Measurements from ENCODE around the gene FAM124A.
"Not testable (repeated sequence)": the region's sequence is repeated elsewhere in the genome, so short reads cannot be mapped to it uniquely, and the experiment has no call there.

FAM124A gene

GRCh38 chr13:51275101-51275500 is 52.9 kb downstream of the FAM124A start:
- DNase-seq = no peak

DNA sequence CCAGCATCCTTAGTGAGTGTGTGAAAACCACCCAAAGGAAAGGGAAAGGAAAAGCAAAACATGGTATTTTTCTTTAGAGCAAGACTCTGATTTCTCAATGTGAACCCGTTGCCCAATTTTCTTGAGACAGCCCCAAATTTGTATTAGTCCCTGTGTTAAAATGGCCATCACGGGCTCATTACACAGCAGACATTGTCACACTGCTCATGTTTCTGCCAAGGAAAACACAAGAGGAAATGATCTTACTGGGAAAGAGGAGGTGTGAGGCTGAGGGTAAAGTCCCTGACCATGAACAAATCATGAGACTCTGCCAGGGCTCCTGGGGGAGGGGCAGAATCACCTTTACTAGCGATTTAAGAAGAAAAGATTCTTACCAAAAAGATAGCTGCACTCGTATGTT is 54.4 kb downstream of the FAM124A start:
- DNase-seq = no peak

DNA sequence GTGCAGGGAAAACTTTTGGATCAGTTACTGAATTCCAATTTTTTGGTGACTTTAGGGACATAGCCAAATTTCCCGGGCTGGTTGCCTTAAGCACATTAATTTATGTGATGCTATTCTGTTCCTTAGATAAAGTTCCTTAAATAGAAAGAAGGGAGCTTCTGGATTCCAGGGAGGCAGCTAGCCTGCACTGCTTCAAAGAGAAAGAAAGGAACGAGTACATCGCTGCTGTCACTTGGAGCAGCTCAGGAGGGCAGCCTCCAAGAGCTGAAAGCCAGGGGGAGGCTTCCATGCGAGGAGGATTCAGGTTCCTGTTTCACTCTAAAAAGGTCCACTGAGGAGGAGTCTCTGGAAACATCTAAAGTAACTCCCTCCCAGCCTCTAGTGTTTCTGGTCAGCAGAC is 55.7 kb downstream of the FAM124A start:
- DNase-seq = no peak

DNA sequence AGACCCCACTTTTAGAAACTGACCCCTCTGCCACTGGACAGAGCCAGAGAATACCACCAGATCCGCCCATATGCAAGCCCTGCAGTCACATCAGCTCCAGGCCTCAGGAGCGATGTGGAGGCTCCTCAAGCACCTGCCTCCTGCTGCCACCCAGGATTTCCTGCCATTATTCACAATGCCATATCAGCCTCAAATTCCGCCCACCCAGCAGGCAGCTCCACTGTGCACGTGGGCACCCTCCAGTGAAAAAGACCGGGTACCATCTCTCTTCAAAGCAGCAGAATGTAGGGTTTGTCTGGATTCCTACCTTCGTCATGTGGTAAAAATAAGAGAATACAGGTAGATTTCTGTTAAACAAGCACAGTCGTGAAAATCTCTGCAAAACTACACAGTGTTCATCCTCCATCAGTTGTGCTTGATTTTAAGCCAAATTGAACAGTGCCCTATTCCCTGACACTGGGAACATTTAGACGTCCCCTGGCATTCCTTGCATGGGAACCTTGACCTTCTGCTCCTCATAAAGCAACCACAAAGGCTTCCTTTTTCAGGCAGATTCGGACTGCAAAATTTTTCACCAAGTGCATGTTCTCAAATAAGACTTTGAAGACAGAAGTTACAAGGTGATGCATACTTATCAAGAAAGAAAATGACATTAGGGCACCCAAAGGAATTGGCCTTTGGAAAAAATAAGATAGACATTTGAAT is 56.4 kb downstream of the FAM124A start:
- DNase-seq = no peak

- DNase-seq = no peak
Observed at GRCh38 chr13:51280379-51280940, 58.3 kb downstream of the FAM124A start.

DNA sequence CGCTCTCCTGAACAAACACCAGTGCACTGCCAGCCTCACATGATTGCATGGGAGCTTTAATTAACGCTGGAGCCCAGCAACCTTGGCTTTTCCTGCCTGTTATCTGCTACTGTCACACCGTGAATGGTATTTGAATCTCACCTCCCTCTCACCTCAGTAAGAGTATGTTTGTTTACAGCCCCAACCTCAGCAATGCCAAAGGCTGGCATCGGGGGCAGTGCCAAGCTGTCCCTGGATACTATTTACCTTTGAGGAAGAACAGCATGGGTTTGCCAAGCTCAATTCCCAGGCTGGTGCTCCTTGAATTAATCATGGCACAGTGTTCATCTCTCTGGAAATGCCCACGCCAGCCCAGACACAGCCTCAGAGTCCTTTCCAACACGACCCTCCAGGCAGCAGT is 60.1 kb downstream of the FAM124A start:
- no peak for DNase-seq

DNA sequence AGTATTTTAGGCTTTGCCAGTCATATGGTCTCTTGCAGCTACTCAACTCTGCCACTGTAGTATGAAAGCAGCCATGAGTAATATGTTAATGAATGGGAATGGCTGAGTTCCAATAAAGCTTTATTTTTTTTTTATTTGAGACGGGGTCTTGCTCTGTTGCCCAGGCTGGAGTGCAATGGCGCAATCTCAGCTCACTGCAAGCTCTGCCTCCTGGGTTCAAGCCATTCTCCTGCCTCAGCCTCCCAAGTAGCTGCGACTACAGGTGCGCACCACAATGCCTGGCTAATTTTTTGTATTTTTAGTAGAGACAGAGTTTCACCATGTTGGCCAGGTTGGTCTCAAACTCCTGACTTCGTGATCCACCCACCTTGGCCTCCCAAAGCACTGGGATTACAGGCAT is 60.7 kb downstream of the FAM124A start:
- DNase-seq = not testable (repeated sequence)

DNA sequence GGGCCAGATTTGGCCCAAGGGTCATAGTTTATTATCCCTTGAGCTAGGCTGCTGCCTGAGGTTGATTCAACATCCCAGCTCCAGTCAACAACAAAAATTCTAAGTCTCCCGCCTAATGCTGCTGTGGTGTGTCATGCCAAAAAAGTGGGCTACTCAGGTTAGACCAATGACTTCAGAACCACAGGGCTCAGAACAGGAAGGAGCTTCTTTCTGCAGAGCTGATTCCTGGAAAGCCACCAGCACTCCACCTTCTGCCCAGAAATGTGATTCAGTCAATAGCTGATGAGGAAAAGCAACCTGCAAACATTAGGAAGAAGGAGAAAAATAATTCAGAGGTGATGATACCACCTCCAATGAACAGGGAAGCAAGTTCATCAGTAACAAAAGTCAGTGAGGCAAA is 61.2 kb downstream of the FAM124A start:
- DNase-seq = no peak

GRCh38 chr13:51284339-51284738 is 62.1 kb downstream of the FAM124A start:
- no peak for DNase-seq

- peak; percentile 59 for DNase-seq
Observed at GRCh38 chr13:51286135-51287002, 64.2 kb downstream of the FAM124A start.

DNA sequence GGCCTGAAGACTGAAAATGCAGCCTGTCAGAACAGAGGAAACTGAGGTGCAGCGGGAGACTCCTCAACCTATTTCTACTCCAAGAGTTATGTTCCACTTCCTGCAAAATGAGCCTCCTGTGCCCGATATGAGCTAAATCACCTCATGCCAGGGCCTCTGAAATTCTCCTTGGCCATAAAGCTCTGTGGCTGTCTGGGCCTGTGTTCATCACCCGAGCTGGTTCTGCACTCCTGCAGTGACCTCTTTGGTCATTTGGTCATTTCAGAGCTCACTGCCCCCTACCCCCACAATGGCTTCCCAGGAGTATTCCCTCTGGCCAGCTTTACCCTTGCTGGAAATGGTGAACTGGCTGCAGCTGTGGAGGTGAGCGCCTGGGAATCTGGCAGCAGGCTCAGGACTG is 65.6 kb downstream of the FAM124A start:
- DNase-seq = no peak

- DNase-seq = not testable (repeated sequence)
Observed at GRCh38 chr13:51288254-51288653, 66.1 kb downstream of the FAM124A start.

DNA sequence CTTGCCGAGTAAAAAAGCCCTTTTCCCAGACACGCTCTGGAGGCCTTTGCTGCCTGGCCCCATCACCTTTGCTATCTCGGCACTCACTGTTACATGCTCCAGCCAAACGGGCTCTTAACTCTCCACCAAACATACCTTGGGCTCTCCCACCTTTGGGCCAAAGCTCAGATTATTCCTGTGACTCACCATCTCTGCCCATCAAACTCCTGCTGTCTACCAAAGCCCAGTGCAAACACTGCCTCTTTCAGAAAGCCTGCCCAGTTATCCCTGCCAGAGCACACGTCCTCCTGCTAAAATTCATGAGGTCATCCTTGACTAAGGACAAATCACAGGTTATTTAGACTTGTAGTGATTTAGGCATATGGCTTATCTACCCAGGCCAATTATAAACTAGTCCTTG is 69.1 kb downstream of the FAM124A start:
- DNase-seq = no peak

GRCh38 chr13:51292000-51292565 is 69.9 kb downstream of the FAM124A start:
- DNase-seq = no peak

- DNase-seq = no peak
Observed at GRCh38 chr13:51297556-51297955, 75.4 kb downstream of the FAM124A start.

GRCh38 chr13:51298812-51299211 is 76.6 kb downstream of the FAM124A start:
- DNase-seq = no peak

GRCh38 chr13:51303063-51303552 is 80.9 kb downstream of the FAM124A start:
- no peak for DNase-seq

GRCh38 chr13:51303882-51304281 is 81.7 kb downstream of the FAM124A start:
- no peak for DNase-seq

DNA sequence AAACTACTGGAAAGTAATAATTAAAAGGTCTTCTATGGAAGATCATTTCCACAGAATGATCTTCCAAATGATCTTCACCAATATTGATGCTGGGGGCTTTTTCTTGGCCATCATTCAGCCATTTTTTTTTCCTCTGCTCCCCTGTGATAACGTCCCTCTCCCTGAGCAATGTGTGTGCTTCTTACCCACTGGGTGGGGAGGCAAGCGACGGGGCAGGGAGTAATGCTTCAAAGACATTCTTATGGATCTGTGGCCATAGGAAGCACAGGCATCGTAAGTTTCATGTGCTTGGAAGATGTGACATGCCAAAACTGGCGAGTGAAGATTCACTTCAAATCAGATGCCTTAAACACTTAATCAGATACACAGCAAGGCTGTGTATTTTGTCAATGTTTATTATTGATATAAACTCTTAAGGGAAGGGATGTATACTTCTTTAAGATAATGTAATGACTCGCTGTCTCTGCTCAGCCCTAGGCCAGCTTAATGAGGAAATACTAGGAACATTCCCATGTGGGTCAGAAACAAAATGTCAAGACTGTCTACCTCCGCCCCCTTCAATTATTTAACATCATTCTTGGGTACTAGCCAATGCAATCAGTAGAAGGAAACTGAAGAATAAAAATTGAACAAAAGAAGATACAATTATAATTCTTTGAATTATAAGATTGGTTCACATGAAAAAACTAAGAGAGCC is 83.2 kb downstream of the FAM124A start:
- no peak for DNase-seq

DNA sequence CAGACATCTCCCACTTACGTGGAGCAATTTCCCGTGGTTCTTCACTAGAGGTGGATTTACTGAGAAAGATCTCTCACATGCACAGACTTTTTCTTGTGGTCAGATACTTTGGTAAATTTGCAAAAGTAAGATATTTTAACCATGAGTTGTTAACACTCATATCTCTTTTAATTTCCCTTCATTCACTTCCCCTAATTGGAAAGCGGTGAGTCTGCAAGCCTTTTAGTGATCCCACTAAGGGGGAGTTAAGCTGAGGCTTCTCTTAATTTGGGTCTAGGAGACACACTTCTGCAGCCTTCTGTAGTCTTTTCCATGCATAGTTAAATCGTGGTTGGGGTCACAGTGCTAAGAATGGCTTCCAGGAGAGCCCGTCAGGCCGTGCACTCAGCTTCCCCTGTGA is 86.6 kb downstream of the FAM124A start:
- no peak for DNase-seq

GRCh38 chr13:51311231-51311630 is 89.0 kb downstream of the FAM124A start:
- DNase-seq = no peak

DNA sequence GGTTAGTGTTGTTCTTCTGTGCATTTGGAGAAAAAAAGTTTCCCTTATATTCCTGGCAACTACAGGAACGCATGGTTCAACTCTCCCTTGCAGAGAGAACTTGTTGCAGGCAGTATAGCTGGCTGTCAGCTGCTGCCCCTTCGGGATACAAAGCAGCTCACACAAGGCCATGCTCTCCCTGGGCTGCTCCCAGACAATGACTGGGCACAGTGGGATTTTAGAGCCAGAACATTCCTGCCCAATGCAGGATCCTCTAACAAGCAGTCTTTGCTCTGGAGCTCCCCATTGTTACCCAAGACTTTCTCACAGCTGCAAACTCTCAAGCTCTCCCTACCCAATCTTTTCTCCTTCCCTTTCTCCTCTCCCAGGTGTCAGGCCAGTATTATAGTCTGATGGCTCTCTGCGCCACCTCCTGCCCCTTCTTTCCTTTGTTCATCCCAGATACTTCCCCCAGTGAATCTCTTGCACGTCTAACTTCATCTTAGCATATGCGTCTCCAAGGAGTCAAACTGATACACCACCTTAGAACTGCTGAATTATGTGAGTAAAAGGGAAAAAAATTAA is 89.8 kb downstream of the FAM124A start:
- DNase-seq = no peak

- DNase-seq = no peak
Observed at GRCh38 chr13:51313619-51314018, 91.4 kb downstream of the FAM124A start.
